Measurements from ENCODE around the gene MPPE1.
"Not testable (repeated sequence)": the region's sequence is repeated elsewhere in the genome, so short reads cannot be mapped to it uniquely, and the experiment has no call there.

MPPE1 gene

GRCh38 chr18:11925800-11926481 is 17.8 kb upstream of the MPPE1 start:
- DNase-seq (ENCODE audit: low spot score): no peak

- DNase-seq (ENCODE audit: low spot score): no peak
Measured at GRCh38 chr18:11923450-11923849, 15.3 kb upstream of the MPPE1 start.

- not testable (repeated sequence) for DNase-seq (ENCODE audit: low spot score)
Measured at GRCh38 chr18:11919522-11919921, 11.4 kb upstream of the MPPE1 start.

GRCh38 chr18:11916880-11917279 is 8.8 kb upstream of the MPPE1 start:
- DNase-seq (ENCODE audit: low spot score): peak; percentile 45

GRCh38 chr18:11909591-11910026 is 1.5 kb upstream of the MPPE1 start:
- DNase-seq (ENCODE audit: low spot score): no peak

- DNase-seq (ENCODE audit: low spot score): peak; percentile 48
Measured at GRCh38 chr18:11909061-11909455, 941 bp upstream of the MPPE1 start.

GRCh38 chr18:11906926-11907874 is 917 bp downstream of the MPPE1 start:
- DNase-seq (ENCODE audit: low spot score): no peak

- no peak for DNase-seq (ENCODE audit: low spot score)
Measured at GRCh38 chr18:11906176-11906575, 1.9 kb downstream of the MPPE1 start.

GRCh38 chr18:11905613-11906012 is 2.5 kb downstream of the MPPE1 start:
- DNase-seq (ENCODE audit: low spot score): no peak

GRCh38 chr18:11902522-11903292 is 5.4 kb downstream of the MPPE1 start:
- DNase-seq (ENCODE audit: low spot score): peak; percentile 43

GRCh38 chr18:11901826-11902438 is 6.2 kb downstream of the MPPE1 start:
- no peak for DNase-seq (ENCODE audit: low spot score)

GRCh38 chr18:11899063-11899462 is 9.1 kb downstream of the MPPE1 start:
- DNase-seq (ENCODE audit: low spot score): peak; percentile 43

- no peak for DNase-seq (ENCODE audit: low spot score)
Measured at GRCh38 chr18:11897781-11898180, 10.3 kb downstream of the MPPE1 start.

GRCh38 chr18:11892438-11892837 is 15.7 kb downstream of the MPPE1 start:
- not testable (repeated sequence) for DNase-seq (ENCODE audit: low spot score)

GRCh38 chr18:11891737-11892136 is 16.4 kb downstream of the MPPE1 start:
- DNase-seq (ENCODE audit: low spot score): no peak

- DNase-seq (ENCODE audit: low spot score): no peak
Measured at GRCh38 chr18:11889284-11889683, 18.8 kb downstream of the MPPE1 start.

GRCh38 chr18:11888726-11889125 is 19.4 kb downstream of the MPPE1 start:
- DNase-seq (ENCODE audit: low spot score): no peak

- DNase-seq (ENCODE audit: low spot score): no peak
Measured at GRCh38 chr18:11887328-11888128, 20.6 kb downstream of the MPPE1 start.

GRCh38 chr18:11886577-11887110 is 21.5 kb downstream of the MPPE1 start:
- DNase-seq (ENCODE audit: low spot score): no peak

- peak; percentile 71 for DNase-seq (ENCODE audit: low spot score)
Measured at GRCh38 chr18:11885278-11885947, 22.7 kb downstream of the MPPE1 start.

Data from Ammon's horn (tissue), 1 donor.